Thyroid gland (tissue), 4 donors: ENCODE measurements around the gene SORCS2. TPM values are rescaled to one million over a fixed set of nuclear protein-coding genes. Genes with fewer than 3 reads are reported as not detected.

Experiments
- DNase-seq, 2 donors: peaks; one replicate each; pipeline ENCODE4 v3.0.0-alpha.2; 2019
- H3K27ac ChIP-seq, 3 donors: fragments of 200-600 bp; sonication (generic); 1 replicate in 2 of 3; 2 replicates in 1 of 3; pipeline ENCODE4 v1.5.1; 2016 to 2019; ENCODE audit warnings: mild to moderate bottlenecking in 1 of 3, moderate library complexity in 1 of 3
- H3K27me3 ChIP-seq: fragments of 200-600 bp; sonication (generic); one replicate; pipeline ENCODE4 v1.5.1; 2019
- H3K36me3 ChIP-seq, 2 donors: fragments of 200-600 bp; sonication (generic); one replicate each; pipeline ENCODE4 v1.5.1; 2016 to 2019
- H3K4me1 ChIP-seq, 2 donors: fragments of 200-600 bp; sonication (generic); one replicate each; pipeline ENCODE4 v1.5.1; 2017 to 2019
- H3K4me3 ChIP-seq, 3 donors: fragments of 200-600 bp; sonication (generic); replicated peaks in 1 of 3; 1 replicate in 2 of 3; 2 replicates in 1 of 3; pipeline ENCODE4 v1.5.1; 2016; ENCODE audit warnings: mild to moderate bottlenecking in 1 of 3
- H3K9me3 ChIP-seq: fragments of 200-600 bp; sonication (generic); one replicate; pipeline ENCODE4 v1.5.1; 2017
- POLR2A ChIP-seq, 2 donors: fragments of 450-650 bp; IDR thresholded peaks; one replicate each; pipeline ENCODE4 v1.6.1; 2017; ENCODE audit warnings: antibody characterized with exemption in 2 of 2, mild to moderate bottlenecking in 2 of 2, moderate library complexity in 1 of 2
- WGBS, 2 donors: methylation state at CpG; one replicate each; pipeline ENCODE4 v1.1.5; 2017; 5-methylcytosine and 5-hydroxymethylcytosine counted together
- intact Hi-C: fragments of 100-400 bp; cut with DNase I; formaldehyde crosslinking; loops from one replicate; pipeline ENCODE4 v1.15.1; 2023
- total RNA-seq, 4 donors: library from RNA; depleted of rRNA; stranded (reverse); fragments of >200 nt; gene quantifications; one replicate each; pipeline ENCODE4 v1.2.3, GENCODE V29; 2016
- TF ChIP-seq, protein P1 (sequence below), 6 experiments: fragments of 200-600 bp in 3 of 6; fragments of 450-650 bp in 3 of 6; sonication (generic) in 3 of 6; IDR thresholded peaks; one replicate each; pipeline ENCODE4 v1.5.1; 2016 to 2019; ENCODE audit warnings: antibody characterized with exemption in 6 of 6, mild to moderate bottlenecking in 2 of 6, inconsistent platforms in 1 of 6, moderate library complexity in 1 of 6

SORCS2 gene
- total RNA-seq, 4 donors from 2014 or later = 1.7 to 13.6 (median 3.6) TPM

DNA sequence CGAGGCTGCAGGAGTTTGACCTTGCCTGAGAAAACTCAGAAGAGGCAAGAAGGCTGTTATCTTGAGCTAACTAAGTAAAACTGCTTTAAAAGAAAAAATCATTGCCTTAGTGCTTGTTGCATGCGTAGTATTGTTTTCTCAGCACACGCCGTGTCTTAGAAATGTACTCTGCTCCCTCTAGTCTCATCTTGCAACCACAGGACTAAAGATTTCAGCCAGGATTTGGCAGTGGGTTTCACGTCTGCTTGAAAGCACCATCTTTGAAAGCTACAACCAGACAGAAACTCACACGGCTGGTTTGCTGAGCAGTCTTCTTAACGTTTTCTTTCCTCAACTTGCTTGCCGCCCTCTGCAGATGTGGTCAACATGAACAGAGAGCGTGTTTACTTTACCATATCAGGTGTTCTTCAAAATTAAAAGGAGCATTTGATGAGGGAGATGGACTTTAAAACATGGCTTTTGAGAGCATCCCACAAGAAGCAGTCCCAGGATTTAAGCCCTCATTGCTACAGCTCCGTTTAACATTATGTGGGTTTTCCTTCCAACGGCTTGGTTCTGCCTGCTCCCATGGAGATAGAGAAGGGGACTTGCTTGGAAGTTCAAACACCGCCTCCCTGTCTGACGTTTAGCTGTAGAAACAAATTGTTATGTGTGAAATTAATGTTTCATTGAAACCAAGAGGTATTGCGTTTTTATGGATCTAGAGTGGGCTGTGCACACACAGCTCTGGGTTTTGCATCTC is 3.4 kb downstream of the SORCS2 start:
- no peaks in the 10 kb centered on the region for H3K9me3 ChIP-seq
- H3K36me3 ChIP-seq = no peaks in the 10 kb centered on the region
- TF ChIP-seq POLR2A (IDR thresholded peaks at IDR 0.05) = no peak
- TF ChIP-seq, protein P1, sequence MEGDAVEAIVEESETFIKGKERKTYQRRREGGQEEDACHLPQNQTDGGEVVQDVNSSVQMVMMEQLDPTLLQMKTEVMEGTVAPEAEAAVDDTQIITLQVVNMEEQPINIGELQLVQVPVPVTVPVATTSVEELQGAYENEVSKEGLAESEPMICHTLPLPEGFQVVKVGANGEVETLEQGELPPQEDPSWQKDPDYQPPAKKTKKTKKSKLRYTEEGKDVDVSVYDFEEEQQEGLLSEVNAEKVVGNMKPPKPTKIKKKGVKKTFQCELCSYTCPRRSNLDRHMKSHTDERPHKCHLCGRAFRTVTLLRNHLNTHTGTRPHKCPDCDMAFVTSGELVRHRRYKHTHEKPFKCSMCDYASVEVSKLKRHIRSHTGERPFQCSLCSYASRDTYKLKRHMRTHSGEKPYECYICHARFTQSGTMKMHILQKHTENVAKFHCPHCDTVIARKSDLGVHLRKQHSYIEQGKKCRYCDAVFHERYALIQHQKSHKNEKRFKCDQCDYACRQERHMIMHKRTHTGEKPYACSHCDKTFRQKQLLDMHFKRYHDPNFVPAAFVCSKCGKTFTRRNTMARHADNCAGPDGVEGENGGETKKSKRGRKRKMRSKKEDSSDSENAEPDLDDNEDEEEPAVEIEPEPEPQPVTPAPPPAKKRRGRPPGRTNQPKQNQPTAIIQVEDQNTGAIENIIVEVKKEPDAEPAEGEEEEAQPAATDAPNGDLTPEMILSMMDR (IDR thresholded peaks at IDR 0.05) = no peak
- no peaks in the 10 kb centered on the region for H3K27me3 ChIP-seq
- 58 to 74% methylated on average over 14 of the region's 14 CpGs for WGBS, 2 donors
- H3K4me1 ChIP-seq = peaks cover 20 to 38% of the 10 kb centered on the region in 2 donors
- DNase-seq = no peak
- no peak overlapping the region for H3K4me3 ChIP-seq
- intact Hi-C loops = no loop called here
- H3K27ac ChIP-seq = no peak overlapping the region

DNA sequence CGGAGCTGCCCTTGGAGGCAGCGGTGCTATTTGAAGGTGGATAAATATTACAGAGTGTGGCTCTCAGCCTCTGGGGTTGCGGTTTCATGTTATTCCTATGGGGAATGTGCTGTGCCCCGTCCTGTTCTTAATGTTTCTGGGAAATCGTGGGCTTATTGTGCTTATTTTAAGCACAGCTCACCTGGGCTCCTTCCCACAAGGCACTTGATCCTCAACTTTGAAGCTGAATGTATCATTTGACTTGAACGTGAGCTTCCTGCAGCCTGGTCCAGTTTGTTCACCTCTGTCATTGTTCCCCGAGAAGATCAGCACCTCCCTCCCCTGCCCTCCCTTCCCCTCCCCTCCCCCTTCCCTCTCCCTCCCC is 3.9 kb downstream of the SORCS2 start:
- no peak overlapping the region for H3K27ac ChIP-seq
- DNase-seq = no peak

DNA sequence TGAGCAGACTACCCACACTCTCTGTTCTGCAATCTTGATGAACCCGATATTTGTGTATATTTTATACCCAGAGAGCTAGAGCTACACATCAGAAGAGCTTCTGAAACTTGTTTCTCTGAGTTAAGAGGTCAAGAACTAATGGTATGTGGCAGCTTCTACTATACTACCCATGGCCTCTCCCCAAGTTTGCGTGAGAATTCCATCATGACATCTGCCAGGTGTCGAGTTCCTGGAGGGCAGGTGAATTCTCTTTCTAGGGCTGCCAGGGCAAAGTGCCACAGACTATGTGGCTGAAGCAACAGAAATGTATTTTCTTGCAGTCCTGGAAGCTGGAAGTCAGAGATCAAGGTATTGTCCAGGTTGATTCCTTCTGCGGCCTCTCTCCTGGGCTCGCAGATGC is 4.4 kb downstream of the SORCS2 start:
- H3K27ac ChIP-seq = no peak overlapping the region
- intact Hi-C loops = no loop called here
- no peaks in the 10 kb centered on the region for H3K9me3 ChIP-seq
- no peaks in the 10 kb centered on the region for H3K27me3 ChIP-seq
- DNase-seq = no peak
- peaks cover 20 to 38% of the 10 kb centered on the region in 2 donors for H3K4me1 ChIP-seq
- H3K36me3 ChIP-seq = no peaks in the 10 kb centered on the region
- no peak overlapping the region for H3K4me3 ChIP-seq
- TF ChIP-seq, protein P1 (IDR thresholded peaks at IDR 0.05) = no peak
- TF ChIP-seq POLR2A (IDR thresholded peaks at IDR 0.05) = no peak
- WGBS, 2 donors = 51 to 69% methylated on average over 5 of the region's 5 CpGs

More for the DNA sequence above, 3.9 kb downstream of the SORCS2 start:
- no peaks in the 10 kb centered on the region for H3K9me3 ChIP-seq
- WGBS, 2 donors = 47 to 51% methylated on average over 7 of the region's 7 CpGs
- intact Hi-C loops = no loop called here
- TF ChIP-seq POLR2A (IDR thresholded peaks at IDR 0.05) = no peak
- TF ChIP-seq, protein P1 (IDR thresholded peaks at IDR 0.05) = no peak
- H3K4me3 ChIP-seq = no peak overlapping the region
- peaks cover 20 to 38% of the 10 kb centered on the region in 2 donors for H3K4me1 ChIP-seq
- H3K36me3 ChIP-seq = no peaks in the 10 kb centered on the region
- H3K27me3 ChIP-seq = no peaks in the 10 kb centered on the region

DNA sequence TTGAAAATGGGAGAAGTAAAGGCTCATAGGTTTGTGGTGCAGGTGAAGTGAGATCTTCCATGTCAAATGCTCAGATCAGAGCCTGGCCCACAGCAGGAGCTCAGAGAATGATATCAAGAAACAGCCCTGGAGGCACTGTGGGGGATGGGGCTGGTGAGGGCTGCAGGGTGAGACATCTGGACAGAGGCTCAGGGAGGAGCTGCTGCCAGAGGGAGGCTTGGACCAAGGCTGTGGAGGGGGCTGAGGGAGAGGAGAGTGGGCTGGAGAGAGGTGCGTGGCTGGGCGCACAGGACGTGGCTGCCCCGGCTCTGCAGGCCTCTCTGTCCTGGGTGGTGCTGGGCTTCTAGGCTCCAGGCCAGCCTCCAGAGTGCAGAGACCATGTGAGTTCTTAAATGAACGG is 5.6 kb downstream of the SORCS2 start:
- Histone ChIP-seq H3K9me3 (no peaks in the 10 kb centered on the region), H3K27me3 (no peaks in the 10 kb centered on the region), H3K27ac (no peak overlapping the region), H3K36me3 (no peaks in the 10 kb centered on the region), H3K4me3 (no peak overlapping the region), H3K4me1 (peaks cover 17 to 32% of the 10 kb centered on the region in 2 donors)
- intact Hi-C loops = no loop called here
- 67 to 83% methylated on average over 5 of the region's 5 CpGs for WGBS, 2 donors
- DNase-seq = no peak
- TF ChIP-seq POLR2A (IDR thresholded peaks at IDR 0.05) = no peak
- TF ChIP-seq, protein P1 (IDR thresholded peaks at IDR 0.05) = no peak

DNA sequence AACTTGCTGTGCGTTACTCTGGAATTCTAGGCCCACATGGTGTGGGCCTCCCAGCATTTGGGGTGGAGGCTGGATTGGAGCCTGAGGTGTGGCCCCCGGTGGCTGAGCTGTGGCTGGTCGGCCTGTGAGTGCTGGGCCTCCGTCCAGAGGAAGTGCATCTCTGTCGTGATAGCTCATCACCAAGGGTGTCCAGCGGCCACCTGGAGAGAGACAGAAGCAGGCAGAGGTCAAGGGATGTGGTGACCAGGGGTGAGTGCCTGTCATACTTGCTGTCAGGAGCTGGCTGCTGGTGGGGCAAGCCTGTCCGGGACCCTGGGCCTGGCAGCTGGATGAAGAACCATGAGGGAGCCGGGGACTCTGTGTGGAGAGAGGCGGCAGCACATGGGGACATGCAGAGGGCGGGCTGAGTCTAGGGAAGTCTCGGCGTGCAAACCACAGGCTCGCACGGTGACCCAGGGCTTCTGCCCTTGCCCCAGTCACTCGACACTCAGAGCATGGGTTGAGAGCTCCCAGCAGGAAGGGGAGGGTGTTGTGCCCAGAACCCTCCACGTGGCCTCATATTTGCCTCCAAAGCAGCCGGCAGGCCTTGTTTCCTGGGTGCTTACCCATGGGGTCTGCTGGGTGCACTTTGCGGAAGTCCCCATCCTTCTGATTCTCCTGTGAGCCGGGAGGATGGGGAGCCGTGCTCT is 6.2 kb downstream of the SORCS2 start:
- intact Hi-C loops = no loop called here
- no peak for TF ChIP-seq POLR2A (IDR thresholded peaks at IDR 0.05)
- TF ChIP-seq, protein P1 (IDR thresholded peaks at IDR 0.05) = no peak
- Histone ChIP-seq H3K4me1 (peaks cover 11 to 25% of the 10 kb centered on the region in 2 donors), H3K4me3 (no peak overlapping the region), H3K27me3 (no peaks in the 10 kb centered on the region), H3K27ac (no peak overlapping the region), H3K9me3 (no peaks in the 10 kb centered on the region), H3K36me3 (no peaks in the 10 kb centered on the region)
- no peak for DNase-seq
- 85 to 87% methylated on average over 15 to 19 of the region's 20 CpGs for WGBS, 2 donors
